ENCODE measurements around the gene REPS1.
"Not testable (repeated sequence)": the region's sequence is repeated elsewhere in the genome, so short reads cannot be mapped to it uniquely, and the experiment has no call there.

Gene REPS1

GRCh38 chr6:138996524-138996923 lies 8.5 kb upstream of the REPS1 start:
- Histone ChIP-seq H3K9me2 (replicated peaks; ENCODE audit: control insufficient read depth, low read length) (no peaks in the 10 kb centered on the region; the same call in 1 of the 2 replicates), H3K4me3 (ENCODE audit: low read length) (no peak overlapping the region), H3K4me2 (ENCODE audit: low read length) (no peak overlapping the region), H4K20me1 (ENCODE audit: control insufficient read depth, insufficient read depth, low read depth, low read length) (no peaks in the 10 kb centered on the region), H3K36me3 (ENCODE audit: control insufficient read depth, low read length) (no peaks in the 10 kb centered on the region), H3K4me1 (ENCODE audit: control insufficient read depth, low read length) (no peaks in the 10 kb centered on the region), H3K27ac (ENCODE audit: low read depth, low read length) (no peak overlapping the region), H3K79me2 (ENCODE audit: control insufficient read depth, low read length) (no peaks in the 10 kb centered on the region), H3F3A (ENCODE audit: control insufficient read depth, insufficient read depth) (no peaks in the 10 kb centered on the region), H3K9me3 (ENCODE audit: control insufficient read depth, insufficient read depth, low read length) (no peaks in the 10 kb centered on the region), H3K27me3 (ENCODE audit: control insufficient read depth, low read length) (no peaks in the 10 kb centered on the region)
- no peak for TF ChIP-seq EZH2phosphoT487 (IDR thresholded peaks at IDR 0.05; ENCODE audit: borderline replicate concordance, low read length)
- no peak for TF ChIP-seq CTCF (IDR thresholded peaks at IDR 0.05; ENCODE audit: low read depth, low read length, poor library complexity, severe bottlenecking)

- not testable (repeated sequence) for H3F3A ChIP-seq (ENCODE audit: control insufficient read depth, insufficient read depth); H3K4me3 ChIP-seq (ENCODE audit: low read length); H4K20me1 ChIP-seq (ENCODE audit: control insufficient read depth, insufficient read depth, low read depth, low read length); H3K9me3 ChIP-seq (ENCODE audit: control insufficient read depth, insufficient read depth, low read length); H3K36me3 ChIP-seq (ENCODE audit: control insufficient read depth, low read length); H3K79me2 ChIP-seq (ENCODE audit: control insufficient read depth, low read length); H3K9me2 ChIP-seq (replicated peaks; ENCODE audit: control insufficient read depth, low read length); H3K27me3 ChIP-seq (ENCODE audit: control insufficient read depth, low read length); H3K4me2 ChIP-seq (ENCODE audit: low read length); H3K4me1 ChIP-seq (ENCODE audit: control insufficient read depth, low read length); H3K27ac ChIP-seq (ENCODE audit: low read depth, low read length)
These were observed 5.4 kb upstream of the REPS1 start for GRCh38 chr6:138993410-138993809.

GRCh38 chr6:138992965-138993364 lies 4.9 kb upstream of the REPS1 start:
- not testable (repeated sequence) for H3K9me3 ChIP-seq (ENCODE audit: control insufficient read depth, insufficient read depth, low read length); H3K4me3 ChIP-seq (ENCODE audit: low read length); H3K27me3 ChIP-seq (ENCODE audit: control insufficient read depth, low read length); H3K4me2 ChIP-seq (ENCODE audit: low read length); H3K36me3 ChIP-seq (ENCODE audit: control insufficient read depth, low read length); H3K9me2 ChIP-seq (replicated peaks; ENCODE audit: control insufficient read depth, low read length); H3K4me1 ChIP-seq (ENCODE audit: control insufficient read depth, low read length); H4K20me1 ChIP-seq (ENCODE audit: control insufficient read depth, insufficient read depth, low read depth, low read length); H3F3A ChIP-seq (ENCODE audit: control insufficient read depth, insufficient read depth); H3K27ac ChIP-seq (ENCODE audit: low read depth, low read length); H3K79me2 ChIP-seq (ENCODE audit: control insufficient read depth, low read length)

GRCh38 chr6:138991206-138991605 lies 3.2 kb upstream of the REPS1 start:
- Histone ChIP-seq H4K20me1 (ENCODE audit: control insufficient read depth, insufficient read depth, low read depth, low read length) (peaks cover 8% of the 10 kb centered on the region; the same call in 1 of the 2 replicates), H3K4me1 (ENCODE audit: control insufficient read depth, low read length) (peaks cover 13% of the 10 kb centered on the region), H3K9me2 (replicated peaks; ENCODE audit: control insufficient read depth, low read length) (no peaks in the 10 kb centered on the region), H3K4me3 (ENCODE audit: low read length) (no peak overlapping the region), H3K79me2 (ENCODE audit: control insufficient read depth, low read length) (peaks cover 14% of the 10 kb centered on the region), H3K36me3 (ENCODE audit: control insufficient read depth, low read length) (peaks cover 6% of the 10 kb centered on the region), H3K27ac (ENCODE audit: low read depth, low read length) (no peak overlapping the region), H3K27me3 (ENCODE audit: control insufficient read depth, low read length) (no peaks in the 10 kb centered on the region), H3K9me3 (ENCODE audit: control insufficient read depth, insufficient read depth, low read length) (no peaks in the 10 kb centered on the region), H3F3A (ENCODE audit: control insufficient read depth, insufficient read depth) (no peaks in the 10 kb centered on the region), H3K4me2 (ENCODE audit: low read length) (no peak overlapping the region)
- TF ChIP-seq CTCF (IDR thresholded peaks at IDR 0.05; ENCODE audit: low read depth, low read length, poor library complexity, severe bottlenecking) (no peak), EZH2phosphoT487 (IDR thresholded peaks at IDR 0.05; ENCODE audit: borderline replicate concordance, low read length) (no peak)

All from DOHH2 (cell line).